IPS-18a (cell line): ENCODE results near the gene ADGB.

ENCODE experiments used
- H3K27ac ChIP-seq: one replicate; pipeline ENCODE4 v1.5.1; 2013; ENCODE audit warnings: low read length
- H3K27me3 ChIP-seq: one replicate; pipeline ENCODE4 v1.6.1; 2013; ENCODE audit warnings: mild to moderate bottlenecking, low read length; ENCODE audit not compliant: control insufficient read depth, insufficient read depth
- H3K36me3 ChIP-seq: one replicate; pipeline ENCODE4 v1.6.1; 2013; ENCODE audit warnings: low read depth, low read length; ENCODE audit not compliant: control insufficient read depth
- H3K4me1 ChIP-seq: one replicate; pipeline ENCODE4 v1.6.1; 2013; ENCODE audit warnings: low read depth, low read length; ENCODE audit not compliant: control insufficient read depth
- H3K4me3 ChIP-seq: one replicate; pipeline ENCODE4 v1.5.1; 2013; ENCODE audit warnings: low read length
- H3K9ac ChIP-seq: one replicate; pipeline ENCODE4 v1.6.1; 2013; ENCODE audit warnings: mild to moderate bottlenecking, low read length, moderate library complexity
- H3K9me3 ChIP-seq: one replicate; pipeline ENCODE4 v1.6.1; 2013; ENCODE audit warnings: low read depth, low read length; ENCODE audit not compliant: control insufficient read depth

The ADGB gene

DNA sequence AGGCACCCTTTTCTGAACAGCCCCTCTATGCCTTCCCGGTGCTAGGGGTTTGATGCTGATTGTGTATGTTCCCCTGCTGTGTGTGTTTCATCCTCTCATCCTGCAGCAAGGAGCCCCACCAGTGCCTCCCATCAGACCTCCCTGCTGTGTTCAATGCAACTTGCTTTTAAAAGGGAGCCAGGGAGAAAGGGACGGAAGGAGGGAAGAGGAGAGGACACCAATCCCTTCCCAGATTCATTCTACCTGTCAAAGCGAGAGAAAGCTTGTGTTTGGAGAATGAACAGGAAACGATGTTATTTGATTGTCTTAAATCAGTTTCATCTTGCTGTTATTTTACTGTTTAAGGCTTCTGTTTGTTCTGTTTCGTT is 259.2 kb downstream of the ADGB start:
- Histone ChIP-seq H3K4me3 (peak overlapping the region; percentile 66), H3K27me3 (no peaks in the 10 kb centered on the region), H3K27ac (no peak overlapping the region), H3K4me1 (peaks cover 7% of the 10 kb centered on the region), H3K36me3 (no peaks in the 10 kb centered on the region), H3K9ac (no peak overlapping the region), H3K9me3 (no peaks in the 10 kb centered on the region)

DNA sequence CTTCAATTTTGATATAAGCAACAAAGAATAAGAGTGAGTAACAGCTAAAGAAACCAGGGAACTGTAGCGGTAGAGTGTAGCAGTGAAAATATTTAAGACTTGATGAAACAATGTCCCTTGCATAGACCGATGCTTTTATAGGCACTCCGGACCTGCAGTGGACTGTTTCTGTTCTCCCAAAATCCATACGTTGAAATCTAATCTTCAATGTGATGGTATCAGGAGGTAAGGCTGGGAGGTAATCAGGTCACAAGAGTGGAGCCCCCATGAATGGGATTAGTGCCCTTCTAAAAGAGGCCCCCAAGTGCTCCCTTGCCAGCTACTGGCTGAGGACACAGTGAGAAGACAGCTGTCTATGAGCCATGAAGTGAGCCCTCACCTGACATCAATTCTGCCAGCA is 260.4 kb downstream of the ADGB start:
- no peaks in the 10 kb centered on the region for H3K36me3 ChIP-seq
- peaks cover 7% of the 10 kb centered on the region for H3K4me1 ChIP-seq
- no peak overlapping the region for H3K9ac ChIP-seq
- H3K9me3 ChIP-seq, result no peaks in the 10 kb centered on the region
- H3K27ac ChIP-seq, result no peak overlapping the region
- no peaks in the 10 kb centered on the region for H3K27me3 ChIP-seq
- H3K4me3 ChIP-seq, result no peak overlapping the region

DNA sequence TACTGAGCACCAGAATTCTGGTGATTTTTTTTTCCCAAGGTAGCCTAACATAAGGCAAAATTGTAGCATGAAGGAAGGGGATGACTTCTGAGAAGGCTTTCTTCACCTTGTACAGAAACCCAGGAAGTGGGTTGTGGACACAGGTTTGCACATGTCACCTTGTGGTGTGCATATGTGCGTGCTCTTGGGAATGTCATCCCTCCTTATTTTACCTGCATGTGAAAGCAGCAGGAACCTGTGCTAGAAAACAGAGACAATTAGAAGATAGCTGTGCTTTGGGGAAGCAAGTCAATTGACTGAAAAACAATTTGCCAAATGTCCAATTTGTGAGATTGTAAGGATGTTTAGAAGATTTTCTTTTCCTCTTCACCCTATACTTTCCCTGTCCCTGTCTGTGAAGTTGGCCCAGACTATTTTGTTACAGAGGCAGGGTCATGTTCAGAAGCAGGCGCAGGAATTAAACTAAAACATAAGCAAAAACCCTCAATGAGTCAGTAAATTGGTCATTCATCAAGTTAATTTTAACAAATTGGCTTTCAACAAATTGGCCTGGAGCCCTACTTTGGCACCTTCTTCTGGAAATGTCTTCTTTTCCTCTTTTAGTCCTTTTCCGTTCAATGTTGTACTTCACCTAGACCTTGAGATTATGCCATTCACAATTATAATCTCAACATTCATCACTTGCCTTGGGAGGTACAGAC is 261.2 kb downstream of the ADGB start:
- Histone ChIP-seq H3K4me3 (no peak overlapping the region), H3K36me3 (no peaks in the 10 kb centered on the region), H3K27ac (no peak overlapping the region), H3K9me3 (no peaks in the 10 kb centered on the region), H3K27me3 (no peaks in the 10 kb centered on the region), H3K9ac (no peak overlapping the region), H3K4me1 (peaks cover 7% of the 10 kb centered on the region)

DNA sequence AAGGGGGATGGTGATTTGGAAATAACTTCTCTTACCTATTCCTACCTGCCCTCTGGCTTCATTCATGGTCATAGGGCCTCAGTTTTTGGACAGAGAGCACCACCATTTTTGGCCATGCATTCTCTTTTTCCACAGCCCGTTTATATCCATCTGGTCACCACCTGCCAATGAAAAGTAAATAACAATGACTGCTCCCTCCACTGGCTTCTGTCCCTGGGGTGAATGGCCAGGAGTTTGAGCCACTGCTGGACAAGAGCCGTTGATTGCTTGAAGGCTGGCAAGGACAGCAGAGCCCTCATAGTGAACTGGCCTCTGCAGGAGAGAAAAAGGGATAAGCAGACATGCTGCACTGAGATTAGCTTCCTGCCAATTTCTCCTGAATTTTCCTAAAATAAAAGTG is 261.8 kb downstream of the ADGB start:
- Histone ChIP-seq H3K9me3 (no peaks in the 10 kb centered on the region), H3K4me1 (peaks cover 7% of the 10 kb centered on the region), H3K27ac (no peak overlapping the region), H3K9ac (no peak overlapping the region), H3K4me3 (no peak overlapping the region), H3K27me3 (no peaks in the 10 kb centered on the region), H3K36me3 (no peaks in the 10 kb centered on the region)

DNA sequence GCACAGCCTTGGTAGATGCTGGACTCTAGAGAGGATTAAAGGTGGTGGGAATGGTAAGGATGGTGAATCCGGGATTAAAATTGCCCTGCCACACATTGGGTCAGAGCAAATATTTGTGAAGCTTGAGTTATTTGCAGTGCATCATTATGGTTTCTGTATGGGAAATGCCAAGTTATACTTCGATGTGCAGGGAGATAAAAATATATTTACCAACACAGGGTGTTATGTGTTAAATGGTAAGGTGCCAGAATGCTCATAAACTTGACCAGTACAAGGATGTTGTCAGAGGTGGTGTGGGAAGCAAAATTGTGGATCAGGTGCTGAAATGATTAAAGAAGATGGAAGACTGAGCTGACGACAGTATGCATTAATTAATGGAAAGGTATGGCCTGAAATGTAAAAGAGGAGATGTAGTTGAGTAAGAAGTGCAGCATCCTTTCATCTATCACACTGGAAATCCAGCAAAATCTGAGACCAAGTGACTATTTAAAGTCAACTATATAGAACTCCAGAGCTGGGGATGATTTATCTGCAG is 262.3 kb downstream of the ADGB start:
- peaks cover 7% of the 10 kb centered on the region for H3K4me1 ChIP-seq
- no peak overlapping the region for H3K4me3 ChIP-seq
- H3K36me3 ChIP-seq, result no peaks in the 10 kb centered on the region
- H3K9ac ChIP-seq, result no peak overlapping the region
- H3K9me3 ChIP-seq, result no peaks in the 10 kb centered on the region
- no peak overlapping the region for H3K27ac ChIP-seq
- no peaks in the 10 kb centered on the region for H3K27me3 ChIP-seq

DNA sequence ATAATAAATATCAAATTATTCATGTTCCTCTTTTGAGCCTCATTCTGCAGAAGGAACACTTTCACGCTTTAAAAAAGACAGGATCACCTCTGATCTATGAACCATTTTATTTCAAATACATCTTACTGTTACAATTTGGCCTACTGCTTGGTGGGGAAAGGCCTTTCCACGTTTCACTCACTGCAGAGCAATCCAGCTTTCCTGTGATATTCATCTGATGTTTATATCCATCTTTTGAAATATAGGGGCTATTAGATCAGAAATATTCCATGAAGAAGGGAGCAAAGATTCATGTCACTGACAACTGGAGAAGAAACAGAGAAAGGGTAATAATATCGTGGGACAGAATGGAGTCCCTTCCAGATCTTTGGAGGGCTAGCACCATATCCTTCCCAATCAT is 262.9 kb downstream of the ADGB start:
- no peaks in the 10 kb centered on the region for H3K36me3 ChIP-seq
- no peak overlapping the region for H3K9ac ChIP-seq
- H3K27ac ChIP-seq, result no peak overlapping the region
- no peaks in the 10 kb centered on the region for H3K9me3 ChIP-seq
- no peak overlapping the region for H3K4me3 ChIP-seq
- H3K27me3 ChIP-seq, result no peaks in the 10 kb centered on the region
- peaks cover 7% of the 10 kb centered on the region for H3K4me1 ChIP-seq

DNA sequence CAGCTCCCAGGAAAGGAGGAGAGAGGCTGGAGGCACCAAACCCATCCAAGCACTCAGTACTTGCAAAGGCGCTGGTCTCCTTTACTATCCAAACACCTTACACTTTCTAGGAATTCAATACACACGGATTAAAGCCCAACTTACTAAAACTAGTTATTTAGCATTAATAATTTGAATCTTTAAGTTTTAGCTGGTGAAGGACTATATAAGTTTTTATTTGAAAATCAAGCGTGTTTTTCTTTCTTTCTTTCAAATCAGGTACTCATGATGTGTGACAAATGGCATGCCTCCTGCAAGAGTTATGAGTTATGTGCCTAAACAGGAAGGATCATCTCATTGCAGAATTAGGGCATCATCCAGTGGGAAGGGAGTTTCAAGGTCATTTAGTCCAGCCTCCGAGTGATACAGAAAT is 263.7 kb downstream of the ADGB start:
- no peak overlapping the region for H3K27ac ChIP-seq
- no peaks in the 10 kb centered on the region for H3K27me3 ChIP-seq
- H3K4me1 ChIP-seq, result peaks cover 7% of the 10 kb centered on the region
- H3K36me3 ChIP-seq, result no peaks in the 10 kb centered on the region
- H3K4me3 ChIP-seq, result no peak overlapping the region
- no peaks in the 10 kb centered on the region for H3K9me3 ChIP-seq
- H3K9ac ChIP-seq, result no peak overlapping the region

DNA sequence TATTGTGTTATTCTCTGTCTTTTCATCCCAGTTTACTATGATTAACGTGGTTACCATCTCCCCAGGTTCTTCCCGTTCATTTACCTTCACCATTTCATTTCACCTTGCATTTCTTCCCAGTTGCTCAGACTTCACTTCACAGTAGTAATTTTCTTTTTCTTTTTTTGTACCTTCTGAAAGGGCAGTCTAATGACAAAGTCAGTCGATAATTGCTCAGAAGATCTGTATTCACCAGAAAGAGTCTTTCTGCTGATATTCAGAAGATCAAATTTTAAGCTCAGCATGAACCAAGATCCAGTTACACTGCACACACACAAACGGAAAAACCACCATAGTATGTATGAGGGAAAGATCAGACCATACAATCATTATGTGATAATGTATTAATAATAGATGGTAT is 265.5 kb downstream of the ADGB start:
- no peaks in the 10 kb centered on the region for H3K4me1 ChIP-seq
- no peaks in the 10 kb centered on the region for H3K36me3 ChIP-seq
- no peaks in the 10 kb centered on the region for H3K27me3 ChIP-seq
- no peak overlapping the region for H3K27ac ChIP-seq
- no peak overlapping the region for H3K9ac ChIP-seq
- H3K4me3 ChIP-seq, result no peak overlapping the region
- no peaks in the 10 kb centered on the region for H3K9me3 ChIP-seq

DNA sequence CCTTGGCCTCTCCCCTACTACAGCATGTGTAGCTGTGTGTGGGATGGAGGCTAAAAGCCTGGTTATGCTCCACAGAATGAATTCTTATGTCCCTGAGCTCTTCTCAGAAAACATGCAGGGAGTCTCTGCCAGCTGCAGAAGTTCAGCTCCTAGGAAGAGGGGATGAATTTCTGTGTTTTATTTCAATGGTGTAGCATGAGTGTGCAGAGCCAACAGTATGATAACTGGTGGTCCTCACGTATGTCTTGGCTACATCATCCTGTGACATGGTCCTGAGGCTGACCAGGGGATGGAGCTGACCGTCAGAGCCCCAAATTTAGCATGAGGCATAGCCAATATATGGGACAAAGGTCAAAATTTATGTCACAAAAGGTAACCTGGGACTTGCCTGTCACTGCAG is 266.1 kb downstream of the ADGB start:
- H3K27me3 ChIP-seq, result no peaks in the 10 kb centered on the region
- no peak overlapping the region for H3K9ac ChIP-seq
- no peaks in the 10 kb centered on the region for H3K9me3 ChIP-seq
- H3K4me3 ChIP-seq, result no peak overlapping the region
- H3K36me3 ChIP-seq, result no peaks in the 10 kb centered on the region
- no peak overlapping the region for H3K27ac ChIP-seq
- H3K4me1 ChIP-seq, result no peaks in the 10 kb centered on the region
